AG09309 (cell line): ENCODE measurements around the gene TMEM100.

Experiments used
- DNase-seq: peaks from one replicate; pipeline ENCODE4 v3.0.0-alpha.2; 2010; ENCODE audit warnings: low read depth
- H3K4me3 ChIP-seq: 2 replicates; pipeline ENCODE4 v1.5.1; 2011; ENCODE audit warnings: mild to moderate bottlenecking, low read depth, low read length, moderate library complexity; ENCODE audit not compliant: control insufficient read depth
- TF ChIP-seq, protein P1 (sequence below): IDR thresholded peaks from 2 replicates; pipeline ENCODE4 v1.5.1; 2011; ENCODE audit warnings: mild to moderate bottlenecking, low read depth, low read length, inconsistent platforms; ENCODE audit not compliant: insufficient read depth, control insufficient read depth; ENCODE audit errors: missing control alignments

Gene TMEM100

GRCh38 chr17:55704401-55704800 lies 18.3 kb downstream of the TMEM100 start:
- H3K4me3 ChIP-seq = no peak overlapping the region
- TF ChIP-seq, protein P1, sequence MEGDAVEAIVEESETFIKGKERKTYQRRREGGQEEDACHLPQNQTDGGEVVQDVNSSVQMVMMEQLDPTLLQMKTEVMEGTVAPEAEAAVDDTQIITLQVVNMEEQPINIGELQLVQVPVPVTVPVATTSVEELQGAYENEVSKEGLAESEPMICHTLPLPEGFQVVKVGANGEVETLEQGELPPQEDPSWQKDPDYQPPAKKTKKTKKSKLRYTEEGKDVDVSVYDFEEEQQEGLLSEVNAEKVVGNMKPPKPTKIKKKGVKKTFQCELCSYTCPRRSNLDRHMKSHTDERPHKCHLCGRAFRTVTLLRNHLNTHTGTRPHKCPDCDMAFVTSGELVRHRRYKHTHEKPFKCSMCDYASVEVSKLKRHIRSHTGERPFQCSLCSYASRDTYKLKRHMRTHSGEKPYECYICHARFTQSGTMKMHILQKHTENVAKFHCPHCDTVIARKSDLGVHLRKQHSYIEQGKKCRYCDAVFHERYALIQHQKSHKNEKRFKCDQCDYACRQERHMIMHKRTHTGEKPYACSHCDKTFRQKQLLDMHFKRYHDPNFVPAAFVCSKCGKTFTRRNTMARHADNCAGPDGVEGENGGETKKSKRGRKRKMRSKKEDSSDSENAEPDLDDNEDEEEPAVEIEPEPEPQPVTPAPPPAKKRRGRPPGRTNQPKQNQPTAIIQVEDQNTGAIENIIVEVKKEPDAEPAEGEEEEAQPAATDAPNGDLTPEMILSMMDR = no peak
- no peak for DNase-seq

DNA sequence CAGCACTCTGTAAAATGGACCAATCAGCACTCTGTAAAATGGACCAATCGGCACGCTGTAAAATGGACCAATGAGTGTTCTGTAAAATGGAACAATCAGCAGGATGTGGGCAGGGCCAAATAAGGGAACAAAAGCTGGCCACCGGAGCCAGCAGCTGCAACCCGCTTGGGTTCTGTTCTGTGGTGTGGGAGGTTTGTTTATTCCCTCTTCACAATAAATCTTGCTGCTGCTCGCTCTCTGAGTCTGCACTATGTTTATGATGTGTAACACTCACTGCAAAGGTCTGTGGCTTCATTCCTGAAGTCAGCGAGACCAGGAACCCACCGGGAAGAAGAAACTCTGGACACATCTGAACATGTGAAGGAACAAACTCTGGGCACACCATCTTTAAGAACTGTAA lies 20.5 kb downstream of the TMEM100 start:
- TF ChIP-seq, protein P1 = no peak
- no peak overlapping the region for H3K4me3 ChIP-seq
- DNase-seq = no peak

DNA sequence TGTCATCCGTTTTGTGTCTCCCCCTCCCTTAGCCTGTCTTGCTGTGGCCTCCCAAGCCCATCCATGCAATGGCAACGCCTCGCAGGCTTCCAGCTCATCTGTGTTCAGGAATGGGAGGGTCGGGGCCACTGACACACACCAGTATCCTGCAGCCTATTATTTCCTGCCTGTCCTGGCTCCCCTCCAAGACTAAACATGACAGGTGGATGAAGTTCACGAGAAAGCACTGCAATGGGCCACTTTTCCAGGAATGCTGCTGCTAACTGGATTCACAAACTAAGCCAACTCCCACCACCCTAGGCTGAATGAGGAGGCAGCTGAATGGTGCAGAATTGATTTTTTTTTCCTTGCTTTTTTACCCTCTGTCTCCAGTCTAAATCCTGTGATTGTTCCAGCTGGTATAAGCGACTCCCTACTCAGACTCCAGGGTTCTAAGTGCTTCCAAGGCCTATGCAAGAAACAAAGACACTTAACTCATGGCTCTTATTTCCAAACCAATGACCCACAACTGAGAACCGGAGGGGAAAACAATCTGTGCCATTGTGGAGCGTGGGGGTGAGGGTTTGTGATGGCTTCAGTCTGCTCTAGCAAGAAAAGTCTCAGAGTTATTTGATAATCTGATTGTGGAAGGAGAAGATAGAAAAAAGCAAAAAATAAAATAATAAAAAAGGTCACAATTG lies 23.3 kb downstream of the TMEM100 start:
- no peak overlapping the region for H3K4me3 ChIP-seq
- DNase-seq = no peak
- TF ChIP-seq, protein P1 = no peak

DNA sequence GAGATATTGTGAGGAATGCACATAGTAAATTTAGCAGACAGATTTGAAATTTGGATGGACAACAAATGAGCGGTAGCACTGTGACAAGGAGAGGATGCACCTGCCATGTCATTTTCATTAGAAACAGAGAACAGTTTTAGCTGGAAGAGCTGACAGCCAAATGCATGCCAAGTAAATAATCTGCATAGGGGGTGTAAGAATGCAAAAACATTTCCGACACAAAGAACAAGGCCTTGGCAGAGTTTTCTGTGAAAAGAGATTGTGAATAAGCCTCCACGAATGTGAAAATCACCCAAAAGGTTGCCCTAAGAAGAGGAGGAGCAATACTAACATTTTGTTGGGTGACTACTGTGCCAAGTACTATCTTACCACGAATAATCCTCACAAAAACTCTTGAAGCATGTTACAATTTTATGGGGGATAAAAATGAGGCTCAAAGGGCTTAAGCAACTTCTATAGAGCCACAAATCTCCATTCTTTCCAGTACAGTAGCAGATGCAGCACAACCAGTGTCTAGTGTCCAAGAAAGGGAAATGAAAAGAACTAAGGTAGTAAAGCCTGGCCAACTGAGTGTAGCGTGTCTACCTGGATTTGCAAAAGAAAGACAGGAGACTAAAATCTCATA lies 28.3 kb downstream of the TMEM100 start:
- no peak overlapping the region for H3K4me3 ChIP-seq
- TF ChIP-seq, protein P1 = no peak
- DNase-seq = no peak

GRCh38 chr17:55693254-55694216 lies 29.1 kb downstream of the TMEM100 start:
- H3K4me3 ChIP-seq = no peak overlapping the region
- TF ChIP-seq, protein P1 = no peak
- no peak for DNase-seq

DNA sequence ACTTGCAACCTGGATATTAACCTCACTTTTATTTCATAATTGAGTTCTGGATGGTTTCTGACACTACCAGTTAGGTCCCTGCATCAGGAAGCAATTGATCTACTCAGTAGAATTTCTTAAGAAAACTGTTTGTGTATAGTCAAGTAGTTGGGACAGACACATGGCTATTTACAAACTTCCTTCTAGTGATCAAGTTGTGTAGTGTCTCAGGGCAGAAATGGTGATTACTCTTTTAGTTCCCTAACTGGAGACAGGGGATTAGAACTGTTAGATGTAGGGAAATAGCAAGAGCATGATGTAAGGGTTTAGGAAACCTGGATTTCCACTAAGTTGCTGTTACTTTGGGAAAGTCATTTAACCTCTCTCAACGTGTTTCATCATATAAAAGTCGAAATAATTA lies 30.4 kb downstream of the TMEM100 start:
- TF ChIP-seq, protein P1 = no peak
- no peak overlapping the region for H3K4me3 ChIP-seq
- DNase-seq = no peak
